GM10266 (cell line): ENCODE measurements around the gene CCDC174.
A peak's percentile ranks its signal among the peaks of the same experiment; 100 is the strongest.

ENCODE experiments used
- DNase-seq: peaks from one replicate; pipeline ENCODE4 v3.0.0; 2012; ENCODE audit errors: extremely low spot score
- CTCF ChIP-seq: IDR thresholded peaks from 2 replicates; pipeline ENCODE4 v1.5.1; 2012; ENCODE audit warnings: mild to moderate bottlenecking, low read depth; ENCODE audit not compliant: control insufficient read depth, insufficient read depth; ENCODE audit errors: missing control alignments

The CCDC174 gene

GRCh38 chr3:14651440-14652251 is at the start of gene CCDC174:
TSS of gene CCDC174 (plus strand) at chr3:14651762. CDS start at chr3:14651837, 75 bp downstream.
- DNase-seq: peak; percentile 89
- no peak for TF ChIP-seq CTCF

GRCh38 chr3:14602006-14602803 is 49.4 kb upstream of the CCDC174 start:
- no peak for TF ChIP-seq CTCF
- DNase-seq: no peak

GRCh38 chr3:14602804-14603644 is 48.5 kb upstream of the CCDC174 start:
- no peak for DNase-seq
- TF ChIP-seq CTCF: no peak

GRCh38 chr3:14605067-14605466 is 46.5 kb upstream of the CCDC174 start:
- DNase-seq: no peak
- TF ChIP-seq CTCF: no peak

- TF ChIP-seq CTCF: no peak
- no peak for DNase-seq
Observed at GRCh38 chr3:14605744-14606143, 45.8 kb upstream of the CCDC174 start.

- no peak for TF ChIP-seq CTCF
- no peak for DNase-seq
Observed at GRCh38 chr3:14606669-14607339, 44.8 kb upstream of the CCDC174 start.
